Ovary (tissue), 9 donors: ENCODE results near the gene SRC. TPM values are rescaled to one million over a fixed set of nuclear protein-coding genes. Genes with fewer than 3 reads are reported as not detected.

Experiments used
- DNase-seq, 5 donors: peaks; one replicate each; pipeline ENCODE4 v3.0.0-alpha.2; 2019 to 2020
- H3K27ac ChIP-seq, 2 donors: fragments of 200-600 bp; one replicate each; pipeline versions ENCODE4 v1.5.1 to v1.8.0; 2019 to 2022
- H3K27me3 ChIP-seq: fragments of 200-600 bp; one replicate; pipeline ENCODE4 v1.8.0; 2022
- H3K36me3 ChIP-seq: fragments of 200-600 bp; sonication (generic); one replicate; pipeline ENCODE4 v1.5.1; 2019
- H3K4me1 ChIP-seq: one replicate; pipeline ENCODE4 v1.8.1; 2013; ENCODE audit warnings: mild to moderate bottlenecking, moderate library complexity; ENCODE audit not compliant: insufficient read depth
- H3K4me3 ChIP-seq: fragments of 200-600 bp; sonication (generic); one replicate; pipeline ENCODE4 v1.5.1; 2017
- H3K9me3 ChIP-seq, 2 donors: fragments of 200-600 bp in 1 of 2; sonication (generic) in 1 of 2; one replicate each; pipeline versions ENCODE4 v1.5.1 to v1.8.1; 2013 to 2019; ENCODE audit warnings: mild to moderate bottlenecking in 1 of 2, moderate library complexity in 1 of 2
- CTCF ChIP-seq, 3 donors: fragments of 450-650 bp in 2 of 3; fragments of 200-600 bp in 1 of 3; IDR thresholded peaks; one replicate each; pipeline versions ENCODE4 v1.5.1 to v1.8.0; 2016 to 2022; ENCODE audit warnings: antibody characterized with exemption in 3 of 3, mild to moderate bottlenecking in 1 of 3
- EP300 ChIP-seq: sonication (generic); formaldehyde crosslinking; IDR thresholded peaks from one replicate; pipeline ENCODE4 v1.6.1; 2017; ENCODE audit warnings: antibody characterized with exemption
- POLR2A ChIP-seq: fragments of 450-650 bp; IDR thresholded peaks from one replicate; pipeline ENCODE4 v1.6.1; 2017; ENCODE audit warnings: antibody characterized with exemption, mild to moderate bottlenecking, moderate library complexity
- WGBS, 3 donors: extraction: QIAGEN DNeasy Blood & Tissue Kit in 1 of 3; methylation state at CpG; one replicate each; pipeline versions ENCODE4 v1.1.5 to v1.1.7; 2013 to 2017; 5-methylcytosine and 5-hydroxymethylcytosine counted together
- intact Hi-C, 4 donors: fragments of 100-400 bp; cut with DNase I; formaldehyde crosslinking; loops; one replicate each; pipeline versions ENCODE4 v1.11.0 to v1.15.1; 2022 to 2023
- polyA plus RNA-seq, 2 donors: library from polyadenylated mRNA; stranded (reverse); fragments of 200-250 nt in 1 of 2; fragments of 350-450 nt in 1 of 2; fragmentation: Illumina TruSeq in 1 of 2; extraction: RNeasy Lipid Tissue Mini Kit (QIAGEN cat#74804) in 1 of 2; gene quantifications; one replicate each; pipeline ENCODE4 v1.2.3, GENCODE V29; 2013 to 2014
- total RNA-seq, 7 donors: library from RNA; depleted of rRNA in 2 of 7; stranded (reverse); fragments of >200 nt in 2 of 7; fragmentation: NEBNext Ultra II Directional in 3 of 7; extraction: Animal tissue kit (Norgen Biotek cat#: 25700) in 3 of 7; gene quantifications; one replicate each; pipeline versions ENCODE4 v1.1.0 to v1.2.4, GENCODE V29; 2016 to 2023
- donor health status: DM: no; HTN: no; CAD: no; lungs with moderate emphysema.
- donor health status: DM: no; HTN: no; CAD: no.
- donor health status: Bipolar disorder and iron deficiency.
- donor health status: DM: yes; HTN: yes; CAD: no.
- donor health status: DM: no; HTN: no; CAD: no.
- donor health status: DM: yes; HTN: yes; CAD: no.

The SRC gene
- total and polyA plus RNA-seq, 9 donors = 17.0 to 72.7 (median 34.7) TPM

- no peaks in the 10 kb centered on the region for H3K9me3 ChIP-seq
- TF ChIP-seq CTCF (IDR thresholded peaks at IDR 0.05) = no peak
- TF ChIP-seq POLR2A = no peak
- no peak for TF ChIP-seq EP300
- H3K36me3 ChIP-seq = no peaks in the 10 kb centered on the region
- no peak overlapping the region for H3K4me3 ChIP-seq
- 83 to 89% (median 86%) methylated on average over 4 of the region's 4 CpGs for WGBS, 3 donors
- no peak overlapping the region for H3K27ac ChIP-seq
- no peak for DNase-seq
- peaks cover 11% of the 10 kb centered on the region for H3K4me1 ChIP-seq
- H3K27me3 ChIP-seq = no peaks in the 10 kb centered on the region
- intact Hi-C loops = no loop called here
Measured at GRCh38 chr20:37303637-37304036, 42.3 kb upstream of the SRC start.

GRCh38 chr20:37305079-37305478 lies 40.9 kb upstream of the SRC start:
- peaks cover 21% of the 10 kb centered on the region for H3K4me1 ChIP-seq
- no peaks in the 10 kb centered on the region for H3K36me3 ChIP-seq
- intact Hi-C loops = no loop called here
- no peak overlapping the region for H3K27ac ChIP-seq
- 70 to 75% (median 75%) methylated on average over 6 of the region's 6 CpGs for WGBS, 3 donors
- no peak overlapping the region for H3K4me3 ChIP-seq
- H3K27me3 ChIP-seq = no peaks in the 10 kb centered on the region
- H3K9me3 ChIP-seq = no peaks in the 10 kb centered on the region
- DNase-seq = no peak
- TF ChIP-seq CTCF (IDR thresholded peaks at IDR 0.05) (no peak), POLR2A (no peak)

GRCh38 chr20:37305839-37306238 lies 40.1 kb upstream of the SRC start:
- Histone ChIP-seq H3K27ac (no peak overlapping the region), H3K9me3 (no peaks in the 10 kb centered on the region), H3K4me1 (peaks cover 26% of the 10 kb centered on the region), H3K27me3 (no peaks in the 10 kb centered on the region), H3K36me3 (no peaks in the 10 kb centered on the region), H3K4me3 (no peak overlapping the region)
- DNase-seq = no peak
- intact Hi-C loops = no loop called here
- 39 to 48% (median 40%) methylated on average over 3 of the region's 3 CpGs for WGBS, 3 donors
- TF ChIP-seq CTCF (IDR thresholded peaks at IDR 0.05) = no peak
- TF ChIP-seq POLR2A = no peak
- TF ChIP-seq EP300 = no peak

GRCh38 chr20:37308086-37309050 lies 37.6 kb upstream of the SRC start:
- no peaks in the 10 kb centered on the region for H3K27me3 ChIP-seq
- intact Hi-C loops = no loop called here
- no peak for DNase-seq
- peak overlapping the region; percentile 62 to 76 for H3K27ac ChIP-seq
- no peak for TF ChIP-seq EP300
- TF ChIP-seq CTCF (IDR thresholded peaks at IDR 0.05) = no peak
- TF ChIP-seq POLR2A = no peak
- no peaks in the 10 kb centered on the region for H3K36me3 ChIP-seq
- 70 to 80% (median 78%) methylated on average over 8 of the region's 8 CpGs for WGBS, 3 donors
- H3K4me1 ChIP-seq = peaks cover 34% of the 10 kb centered on the region
- H3K9me3 ChIP-seq = no peaks in the 10 kb centered on the region
- no peak overlapping the region for H3K4me3 ChIP-seq
